ENCODE results near the gene SLC9A7. TPM values are rescaled to one million over a fixed set of nuclear protein-coding genes. Genes with fewer than 3 reads are reported as not detected.

SLC9A7 gene
- total and polyA plus RNA-seq, 3 donors from 2014 or later = 2.6 to 8.1 (median 7.4) TPM

- Histone ChIP-seq H3K4me1 (no peaks in the 10 kb centered on the region), H3K4me3 (no peak overlapping the region), H3K36me3 (ENCODE audit: low read depth, missing control alignments) (no peaks in the 10 kb centered on the region), H3K9me3 (no peaks in the 10 kb centered on the region), H3K27ac (no peak overlapping the region), H3K27me3 (no peaks in the 10 kb centered on the region)
- intact Hi-C loops (cut with DNase I; ENCODE audit: low total_unique reads) = no loop called here
- no peak for DNase-seq
- no peak for TF ChIP-seq POLR2A (IDR thresholded peaks at IDR 0.05)
- TF ChIP-seq, protein P1, sequence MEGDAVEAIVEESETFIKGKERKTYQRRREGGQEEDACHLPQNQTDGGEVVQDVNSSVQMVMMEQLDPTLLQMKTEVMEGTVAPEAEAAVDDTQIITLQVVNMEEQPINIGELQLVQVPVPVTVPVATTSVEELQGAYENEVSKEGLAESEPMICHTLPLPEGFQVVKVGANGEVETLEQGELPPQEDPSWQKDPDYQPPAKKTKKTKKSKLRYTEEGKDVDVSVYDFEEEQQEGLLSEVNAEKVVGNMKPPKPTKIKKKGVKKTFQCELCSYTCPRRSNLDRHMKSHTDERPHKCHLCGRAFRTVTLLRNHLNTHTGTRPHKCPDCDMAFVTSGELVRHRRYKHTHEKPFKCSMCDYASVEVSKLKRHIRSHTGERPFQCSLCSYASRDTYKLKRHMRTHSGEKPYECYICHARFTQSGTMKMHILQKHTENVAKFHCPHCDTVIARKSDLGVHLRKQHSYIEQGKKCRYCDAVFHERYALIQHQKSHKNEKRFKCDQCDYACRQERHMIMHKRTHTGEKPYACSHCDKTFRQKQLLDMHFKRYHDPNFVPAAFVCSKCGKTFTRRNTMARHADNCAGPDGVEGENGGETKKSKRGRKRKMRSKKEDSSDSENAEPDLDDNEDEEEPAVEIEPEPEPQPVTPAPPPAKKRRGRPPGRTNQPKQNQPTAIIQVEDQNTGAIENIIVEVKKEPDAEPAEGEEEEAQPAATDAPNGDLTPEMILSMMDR (IDR thresholded peaks at IDR 0.05) = no peak
- WGBS, 2 donors = 84 to 86% methylated on average over 6 of the region's 6 CpGs
These were observed 196.9 kb downstream of the SLC9A7 start for GRCh38 chrX:46561824-46562657.

- H3K27ac ChIP-seq = no peak overlapping the region
- H3K27me3 ChIP-seq = no peaks in the 10 kb centered on the region
- intact Hi-C loops (cut with DNase I; ENCODE audit: low total_unique reads) = no loop called here
- TF ChIP-seq, protein P1 (IDR thresholded peaks at IDR 0.05) = no peak
- no peaks in the 10 kb centered on the region for H3K4me1 ChIP-seq
- no peak for DNase-seq
- no peak overlapping the region for H3K4me3 ChIP-seq
- WGBS, 2 donors = 83 to 97% methylated on average over 1 to 3 of the region's 3 CpGs
- H3K36me3 ChIP-seq (ENCODE audit: low read depth, missing control alignments) = no peaks in the 10 kb centered on the region
- no peaks in the 10 kb centered on the region for H3K9me3 ChIP-seq
These were observed 199.9 kb downstream of the SLC9A7 start for GRCh38 chrX:46559062-46559461.

GRCh38 chrX:46554942-46555341 is 204.0 kb downstream of the SLC9A7 start:
- 29 to 40% methylated on average over 2 of the region's 2 CpGs for WGBS, 2 donors
- Histone ChIP-seq H3K36me3 (ENCODE audit: low read depth, missing control alignments) (no peaks in the 10 kb centered on the region), H3K9me3 (no peaks in the 10 kb centered on the region), H3K4me3 (no peak overlapping the region), H3K27ac (no peak overlapping the region), H3K27me3 (no peaks in the 10 kb centered on the region), H3K4me1 (no peaks in the 10 kb centered on the region)
- no peak for DNase-seq
- TF ChIP-seq, protein P1 (IDR thresholded peaks at IDR 0.05) = peak in 1 of 3 experiments; percentile 19
- no peak for TF ChIP-seq POLR2A (IDR thresholded peaks at IDR 0.05)
- intact Hi-C loops (cut with DNase I; ENCODE audit: low total_unique reads) = no loop called here

DNA sequence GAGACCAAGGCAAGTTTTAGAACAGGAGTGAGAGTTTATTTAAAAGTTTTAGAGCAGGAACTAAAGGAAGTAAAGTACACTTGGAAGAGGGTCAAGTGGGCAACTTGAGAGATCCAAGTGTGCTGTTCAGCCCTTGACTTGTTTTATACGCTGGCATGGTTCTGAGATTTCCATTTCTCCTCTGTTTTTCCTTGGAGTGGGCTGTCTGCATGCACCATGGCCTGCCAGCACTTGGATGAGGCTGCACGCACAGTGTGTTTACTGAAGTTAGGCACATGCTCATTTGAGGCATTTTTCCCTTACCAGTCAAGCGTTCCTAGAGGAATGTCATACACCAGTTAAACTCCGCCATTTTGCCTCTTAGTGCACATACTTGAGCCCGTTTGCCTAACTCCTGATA is 205.0 kb downstream of the SLC9A7 start:
- H3K27me3 ChIP-seq = no peaks in the 10 kb centered on the region
- no peak for DNase-seq
- H3K36me3 ChIP-seq (ENCODE audit: low read depth, missing control alignments) = no peaks in the 10 kb centered on the region
- no peak overlapping the region for H3K4me3 ChIP-seq
- intact Hi-C loops (cut with DNase I; ENCODE audit: low total_unique reads) = no loop called here
- WGBS, 2 donors = 95 to 100% methylated on average over 5 of the region's 5 CpGs
- TF ChIP-seq, protein P1 (IDR thresholded peaks at IDR 0.05) = no peak
- TF ChIP-seq POLR2A (IDR thresholded peaks at IDR 0.05) = no peak
- H3K27ac ChIP-seq = no peak overlapping the region
- H3K9me3 ChIP-seq = no peaks in the 10 kb centered on the region
- H3K4me1 ChIP-seq = no peaks in the 10 kb centered on the region
